D721Med (cell line): ENCODE measurements around the gene MAN1A2.

Experiments
- DNase-seq: peaks from one replicate; pipeline ENCODE4 v3.0.0; 2011; ENCODE audit warnings: low spot score; ENCODE audit not compliant: insufficient read length
- FAIRE-seq: peaks from 2 replicates; lab custom pipeline; 2011; peaks lifted over from hg19 to GRCh38; lab: Jason Lieb, UNC
- CTCF ChIP-seq: IDR thresholded peaks from 2 replicates; pipeline ENCODE4 v1.5.1; 2012; ENCODE audit warnings: mild to moderate bottlenecking, control low read depth; ENCODE audit not compliant: insufficient read depth; ENCODE audit errors: missing control alignments

Gene MAN1A2

DNA sequence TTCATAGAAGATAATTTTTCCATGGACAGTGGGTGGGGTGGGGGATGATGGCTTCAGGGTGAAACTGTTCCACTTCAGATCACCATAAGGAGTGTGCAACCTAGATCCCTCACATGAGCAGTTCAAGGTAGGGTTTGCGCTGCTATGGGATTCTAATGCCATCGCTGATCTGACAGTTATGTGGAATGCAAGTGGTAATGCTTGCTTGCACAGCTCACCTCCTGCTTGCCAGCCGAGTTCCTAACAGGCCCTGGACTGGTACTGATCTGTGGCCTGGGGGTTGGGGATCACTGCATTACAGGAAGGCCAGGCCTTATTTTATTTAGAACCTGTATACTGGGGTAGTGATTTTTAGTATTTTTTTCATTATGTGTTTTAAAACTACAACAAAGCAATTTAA, 22.0 kb downstream of the MAN1A2 start:
- DNase-seq: no peak
- FAIRE-seq: no peak

DNA sequence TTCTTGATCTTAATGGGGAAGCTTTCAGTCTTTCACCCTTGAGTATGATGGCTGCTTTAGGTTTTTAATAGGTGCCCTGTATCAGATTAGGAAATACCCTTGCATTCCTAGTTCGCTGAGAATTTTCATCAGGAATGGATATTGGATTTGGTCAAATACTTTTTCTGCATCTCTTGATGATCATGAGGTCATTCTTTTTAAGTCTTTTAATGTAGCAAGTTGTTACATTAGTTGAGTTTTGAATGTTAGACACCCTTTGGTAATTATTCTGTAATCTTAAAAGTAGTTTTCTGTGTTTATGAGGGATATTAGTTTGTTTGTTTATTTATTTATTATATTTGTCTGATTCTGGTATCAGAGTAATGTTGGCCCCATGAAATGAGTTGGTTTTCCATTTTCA, 22.5 kb downstream of the MAN1A2 start:
- no peak for FAIRE-seq
- no peak for TF ChIP-seq CTCF
- DNase-seq: no peak

More for the DNA sequence above, 22.0 kb downstream of the MAN1A2 start:
- TF ChIP-seq CTCF: no peak

DNA sequence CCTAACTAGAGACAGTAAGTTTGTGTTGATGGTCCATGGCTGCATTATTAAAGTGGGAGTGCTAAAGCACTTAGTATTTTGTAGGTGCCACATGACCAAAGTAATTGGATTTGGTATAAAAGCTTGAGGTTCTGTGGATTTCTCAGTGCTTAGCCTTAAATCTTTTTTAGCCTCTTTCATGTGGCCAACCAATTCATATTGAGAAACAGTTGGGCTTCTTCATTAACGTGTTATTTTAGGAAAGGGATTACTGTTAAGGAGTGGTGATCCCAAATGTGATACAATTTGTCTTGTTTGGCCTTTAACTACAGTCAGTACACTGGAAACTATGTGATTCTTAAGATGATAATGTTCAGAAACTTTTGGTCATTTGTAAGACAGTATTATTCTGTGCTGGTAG, 25.5 kb downstream of the MAN1A2 start:
- FAIRE-seq (no peak), DNase-seq (no peak)
- TF ChIP-seq CTCF: no peak

DNA sequence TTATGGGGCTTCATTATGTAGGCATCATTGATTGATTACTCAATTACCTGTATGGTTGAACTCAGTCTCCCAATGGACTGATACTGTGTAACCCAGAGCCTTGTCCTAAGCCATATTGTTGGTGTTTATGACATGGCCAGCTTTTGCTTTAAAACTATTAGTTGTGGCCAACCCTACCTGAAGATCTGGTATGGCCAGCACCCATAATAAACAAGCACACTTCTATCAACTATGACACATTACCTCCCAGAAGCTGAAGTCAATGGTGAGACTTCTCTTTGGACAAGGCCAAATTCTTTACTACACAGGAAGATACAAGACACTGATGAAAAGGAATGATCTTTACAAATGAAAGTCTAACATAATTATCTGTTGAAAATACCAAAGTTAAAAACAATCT, 28.8 kb downstream of the MAN1A2 start:
- FAIRE-seq: no peak
- TF ChIP-seq CTCF: no peak

GRCh38 chr1:117396636-117397035, 29.4 kb downstream of the MAN1A2 start:
- DNase-seq: no peak
- FAIRE-seq: no peak
- TF ChIP-seq CTCF: no peak

More for the DNA sequence above, 28.8 kb downstream of the MAN1A2 start:
- DNase-seq: no peak

DNA sequence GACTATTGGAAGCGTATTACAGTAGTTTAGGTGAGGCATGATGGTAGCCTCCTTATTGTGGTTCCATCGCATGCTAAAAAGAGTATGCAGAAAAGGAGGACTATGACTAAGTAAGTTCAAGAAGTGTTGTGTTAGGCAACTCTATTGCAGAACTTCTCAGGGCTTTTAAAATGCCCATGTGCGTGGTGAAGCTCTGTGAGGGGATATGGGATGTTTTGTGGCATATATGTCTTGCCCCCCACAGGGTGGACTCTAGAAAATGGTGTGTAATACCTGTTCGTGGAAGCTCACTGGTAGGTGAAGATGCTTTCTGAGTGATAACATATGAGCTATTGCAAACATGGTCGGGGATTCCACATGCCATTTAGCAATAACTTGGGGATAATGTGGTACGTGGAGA, 31.7 kb downstream of the MAN1A2 start:
- FAIRE-seq (no peak), DNase-seq (no peak)
- TF ChIP-seq CTCF: no peak

GRCh38 chr1:117401761-117402160, 34.5 kb downstream of the MAN1A2 start:
- FAIRE-seq (no peak), DNase-seq (no peak)
- no peak for TF ChIP-seq CTCF
